ENCODE data around the gene ISCA1. TPM values are rescaled to one million over a fixed set of nuclear protein-coding genes. Genes with fewer than 3 reads are reported as not detected.

Gene ISCA1
- polyA plus RNA-seq, 1 donor from 2014 or later: 141 TPM

DNA sequence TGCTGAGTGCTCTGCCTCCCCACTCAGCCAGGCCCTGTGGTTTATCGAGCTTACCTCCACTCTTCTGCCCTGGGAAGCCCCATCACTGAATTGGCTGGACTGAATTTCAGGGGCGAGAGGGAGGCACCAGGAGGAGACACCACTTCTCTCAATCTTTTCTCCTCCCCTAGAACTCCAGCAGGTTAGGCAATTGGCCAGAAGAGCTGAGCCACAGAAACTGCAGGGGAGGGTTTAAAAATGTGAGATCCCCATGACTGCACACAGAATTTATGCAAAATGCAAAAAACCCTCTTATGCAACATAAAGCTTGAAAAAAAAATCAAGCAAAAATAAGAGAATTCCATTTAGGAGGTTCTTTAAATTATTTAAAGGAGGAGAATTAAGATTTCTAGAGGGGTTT, 42.0 kb upstream of the ISCA1 start:
- Histone ChIP-seq H3K27me3 (ENCODE audit: insufficient read depth, low read depth, low read length) (no peaks in the 10 kb centered on the region), H2AFZ (ENCODE audit: low read depth, low read length) (no peak overlapping the region), H4K20me1 (ENCODE audit: insufficient read depth) (no peaks in the 10 kb centered on the region), H3K36me3 (ENCODE audit: insufficient read depth, low read length) (peaks cover 8% of the 10 kb centered on the region), H3F3A (ENCODE audit: insufficient read depth, low read length, poor library complexity, severe bottlenecking) (no peaks in the 10 kb centered on the region), H3K79me2 (replicated peaks; ENCODE audit: insufficient read depth, low read length) (no peaks in the 10 kb centered on the region), H3K9me3 (ENCODE audit: low read length) (no peaks in the 10 kb centered on the region), H3K4me3 (ENCODE audit: low read length) (no peak overlapping the region), H3K4me2 (ENCODE audit: low read length) (no peak overlapping the region), H3K9ac (ENCODE audit: low read length) (no peak overlapping the region), H3K27ac (ENCODE audit: low read length) (no peak overlapping the region), H3K9me2 (ENCODE audit: insufficient read depth, low read length) (no peaks in the 10 kb centered on the region)
- TF ChIP-seq EP300 (conservative IDR thresholded peaks at IDR 0.05; ENCODE audit: poor library complexity, severe bottlenecking): no peak
- TF ChIP-seq TAF1 (IDR thresholded peaks at IDR 0.05; ENCODE audit: low read depth): no peak
- TF ChIP-seq POLR2AphosphoS5 (IDR thresholded peaks at IDR 0.05): no peak
- TF ChIP-seq RAD21 (conservative IDR thresholded peaks at IDR 0.05): no peak
- TF ChIP-seq, protein P1, sequence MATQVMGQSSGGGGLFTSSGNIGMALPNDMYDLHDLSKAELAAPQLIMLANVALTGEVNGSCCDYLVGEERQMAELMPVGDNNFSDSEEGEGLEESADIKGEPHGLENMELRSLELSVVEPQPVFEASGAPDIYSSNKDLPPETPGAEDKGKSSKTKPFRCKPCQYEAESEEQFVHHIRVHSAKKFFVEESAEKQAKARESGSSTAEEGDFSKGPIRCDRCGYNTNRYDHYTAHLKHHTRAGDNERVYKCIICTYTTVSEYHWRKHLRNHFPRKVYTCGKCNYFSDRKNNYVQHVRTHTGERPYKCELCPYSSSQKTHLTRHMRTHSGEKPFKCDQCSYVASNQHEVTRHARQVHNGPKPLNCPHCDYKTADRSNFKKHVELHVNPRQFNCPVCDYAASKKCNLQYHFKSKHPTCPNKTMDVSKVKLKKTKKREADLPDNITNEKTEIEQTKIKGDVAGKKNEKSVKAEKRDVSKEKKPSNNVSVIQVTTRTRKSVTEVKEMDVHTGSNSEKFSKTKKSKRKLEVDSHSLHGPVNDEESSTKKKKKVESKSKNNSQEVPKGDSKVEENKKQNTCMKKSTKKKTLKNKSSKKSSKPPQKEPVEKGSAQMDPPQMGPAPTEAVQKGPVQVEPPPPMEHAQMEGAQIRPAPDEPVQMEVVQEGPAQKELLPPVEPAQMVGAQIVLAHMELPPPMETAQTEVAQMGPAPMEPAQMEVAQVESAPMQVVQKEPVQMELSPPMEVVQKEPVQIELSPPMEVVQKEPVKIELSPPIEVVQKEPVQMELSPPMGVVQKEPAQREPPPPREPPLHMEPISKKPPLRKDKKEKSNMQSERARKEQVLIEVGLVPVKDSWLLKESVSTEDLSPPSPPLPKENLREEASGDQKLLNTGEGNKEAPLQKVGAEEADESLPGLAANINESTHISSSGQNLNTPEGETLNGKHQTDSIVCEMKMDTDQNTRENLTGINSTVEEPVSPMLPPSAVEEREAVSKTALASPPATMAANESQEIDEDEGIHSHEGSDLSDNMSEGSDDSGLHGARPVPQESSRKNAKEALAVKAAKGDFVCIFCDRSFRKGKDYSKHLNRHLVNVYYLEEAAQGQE (IDR thresholded peaks at IDR 0.05; ENCODE audit: borderline replicate concordance): no peak
- TF ChIP-seq MXI1 (conservative IDR thresholded peaks at IDR 0.05; ENCODE audit: poor library complexity, severe bottlenecking): no peak

DNA sequence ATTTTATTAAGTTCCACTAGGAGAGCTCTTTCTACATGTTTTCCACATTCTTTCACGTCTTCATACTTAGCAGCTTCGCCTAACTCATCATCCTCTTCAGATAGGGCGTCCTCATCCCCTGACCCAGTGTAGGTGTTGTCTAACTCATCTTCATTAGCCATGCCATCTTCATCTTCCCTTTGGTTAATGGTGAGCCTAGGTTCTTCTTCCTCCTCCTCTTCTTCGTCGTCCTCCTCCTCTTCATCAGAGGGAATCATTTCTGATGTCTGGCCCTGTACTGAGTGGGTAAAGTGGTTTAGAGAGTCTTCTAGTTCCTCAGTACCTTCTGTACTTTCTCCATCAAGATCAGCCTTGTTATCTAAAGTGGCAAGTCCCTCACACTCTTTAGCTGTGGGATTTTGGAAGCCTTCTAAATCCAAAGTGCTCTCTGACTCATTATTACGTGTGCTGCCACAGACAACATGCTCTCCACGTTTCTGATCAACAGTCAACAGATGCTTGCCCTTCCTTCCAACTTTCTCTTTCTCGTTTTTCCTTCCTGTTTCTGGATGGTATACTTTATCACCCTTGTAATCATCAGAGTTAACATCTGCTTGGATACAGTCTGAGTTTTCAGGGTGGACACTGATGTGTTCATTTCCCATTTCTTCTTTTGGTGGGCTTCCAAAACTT, 40.8 kb upstream of the ISCA1 start:
- Histone ChIP-seq H3F3A (ENCODE audit: insufficient read depth, low read length, poor library complexity, severe bottlenecking) (no peaks in the 10 kb centered on the region), H3K27me3 (ENCODE audit: insufficient read depth, low read depth, low read length) (no peaks in the 10 kb centered on the region), H3K27ac (ENCODE audit: low read length) (no peak overlapping the region), H3K9me2 (ENCODE audit: insufficient read depth, low read length) (no peaks in the 10 kb centered on the region), H3K4me3 (ENCODE audit: low read length) (no peak overlapping the region), H2AFZ (ENCODE audit: low read depth, low read length) (no peak overlapping the region), H4K20me1 (ENCODE audit: insufficient read depth) (no peaks in the 10 kb centered on the region), H3K79me2 (replicated peaks; ENCODE audit: insufficient read depth, low read length) (no peaks in the 10 kb centered on the region), H3K9me3 (ENCODE audit: low read length) (no peaks in the 10 kb centered on the region), H3K36me3 (ENCODE audit: insufficient read depth, low read length) (peaks cover 8% of the 10 kb centered on the region), H3K9ac (ENCODE audit: low read length) (no peak overlapping the region), H3K4me2 (ENCODE audit: low read length) (no peak overlapping the region)
- TF ChIP-seq, protein P1 (IDR thresholded peaks at IDR 0.05; ENCODE audit: borderline replicate concordance): no peak
- TF ChIP-seq EZH2 (IDR thresholded peaks at IDR 0.05; ENCODE audit: borderline replicate concordance, insufficient read depth, low read length, poor library complexity, severe bottlenecking): no peak
- TF ChIP-seq, protein P2, sequence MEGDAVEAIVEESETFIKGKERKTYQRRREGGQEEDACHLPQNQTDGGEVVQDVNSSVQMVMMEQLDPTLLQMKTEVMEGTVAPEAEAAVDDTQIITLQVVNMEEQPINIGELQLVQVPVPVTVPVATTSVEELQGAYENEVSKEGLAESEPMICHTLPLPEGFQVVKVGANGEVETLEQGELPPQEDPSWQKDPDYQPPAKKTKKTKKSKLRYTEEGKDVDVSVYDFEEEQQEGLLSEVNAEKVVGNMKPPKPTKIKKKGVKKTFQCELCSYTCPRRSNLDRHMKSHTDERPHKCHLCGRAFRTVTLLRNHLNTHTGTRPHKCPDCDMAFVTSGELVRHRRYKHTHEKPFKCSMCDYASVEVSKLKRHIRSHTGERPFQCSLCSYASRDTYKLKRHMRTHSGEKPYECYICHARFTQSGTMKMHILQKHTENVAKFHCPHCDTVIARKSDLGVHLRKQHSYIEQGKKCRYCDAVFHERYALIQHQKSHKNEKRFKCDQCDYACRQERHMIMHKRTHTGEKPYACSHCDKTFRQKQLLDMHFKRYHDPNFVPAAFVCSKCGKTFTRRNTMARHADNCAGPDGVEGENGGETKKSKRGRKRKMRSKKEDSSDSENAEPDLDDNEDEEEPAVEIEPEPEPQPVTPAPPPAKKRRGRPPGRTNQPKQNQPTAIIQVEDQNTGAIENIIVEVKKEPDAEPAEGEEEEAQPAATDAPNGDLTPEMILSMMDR (IDR thresholded peaks at IDR 0.05; ENCODE audit: poor library complexity, severe bottlenecking): no peak
- TF ChIP-seq SMC3 (conservative IDR thresholded peaks at IDR 0.05; ENCODE audit: poor library complexity): no peak
- TF ChIP-seq RAD21 (conservative IDR thresholded peaks at IDR 0.05): no peak
- TF ChIP-seq TAF1 (IDR thresholded peaks at IDR 0.05; ENCODE audit: low read depth): no peak
- no peak for TF ChIP-seq EP300 (conservative IDR thresholded peaks at IDR 0.05; ENCODE audit: poor library complexity, severe bottlenecking)
- no peak for TF ChIP-seq MXI1 (conservative IDR thresholded peaks at IDR 0.05; ENCODE audit: poor library complexity, severe bottlenecking)
- TF ChIP-seq POLR2AphosphoS5 (IDR thresholded peaks at IDR 0.05): no peak

Measured in neural cell (in vitro differentiated cells).